Measurements from ENCODE around the gene MAP1LC3B.
A peak's percentile ranks its signal among the peaks of the same experiment; 100 is the strongest.

MAP1LC3B gene

GRCh38 chr16:87414251-87414680 is 22.1 kb downstream of the MAP1LC3B start:
- H3K4me3 ChIP-seq (ENCODE audit: low read depth, low read length), result no peak overlapping the region
- in situ Hi-C loops (cut with HindIII; ENCODE audit: low sequenced_read_pairs), result no loop called here
- TF ChIP-seq, protein P1, sequence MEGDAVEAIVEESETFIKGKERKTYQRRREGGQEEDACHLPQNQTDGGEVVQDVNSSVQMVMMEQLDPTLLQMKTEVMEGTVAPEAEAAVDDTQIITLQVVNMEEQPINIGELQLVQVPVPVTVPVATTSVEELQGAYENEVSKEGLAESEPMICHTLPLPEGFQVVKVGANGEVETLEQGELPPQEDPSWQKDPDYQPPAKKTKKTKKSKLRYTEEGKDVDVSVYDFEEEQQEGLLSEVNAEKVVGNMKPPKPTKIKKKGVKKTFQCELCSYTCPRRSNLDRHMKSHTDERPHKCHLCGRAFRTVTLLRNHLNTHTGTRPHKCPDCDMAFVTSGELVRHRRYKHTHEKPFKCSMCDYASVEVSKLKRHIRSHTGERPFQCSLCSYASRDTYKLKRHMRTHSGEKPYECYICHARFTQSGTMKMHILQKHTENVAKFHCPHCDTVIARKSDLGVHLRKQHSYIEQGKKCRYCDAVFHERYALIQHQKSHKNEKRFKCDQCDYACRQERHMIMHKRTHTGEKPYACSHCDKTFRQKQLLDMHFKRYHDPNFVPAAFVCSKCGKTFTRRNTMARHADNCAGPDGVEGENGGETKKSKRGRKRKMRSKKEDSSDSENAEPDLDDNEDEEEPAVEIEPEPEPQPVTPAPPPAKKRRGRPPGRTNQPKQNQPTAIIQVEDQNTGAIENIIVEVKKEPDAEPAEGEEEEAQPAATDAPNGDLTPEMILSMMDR (IDR thresholded peaks at IDR 0.05; ENCODE audit: low read depth, low read length, missing control alignments), result no peak
- no peak for DNase-seq (ENCODE audit: low read depth)

GRCh38 chr16:87415441-87415840 is 23.3 kb downstream of the MAP1LC3B start:
- H3K4me3 ChIP-seq (ENCODE audit: low read depth, low read length), result no peak overlapping the region
- DNase-seq (ENCODE audit: low read depth), result no peak
- in situ Hi-C loops (cut with HindIII; ENCODE audit: low sequenced_read_pairs), result loop anchor here (5.0 kb wide), 1 partner anchor 62 kb away; no protein-coding TSS in a partner anchor
- TF ChIP-seq, protein P1 (IDR thresholded peaks at IDR 0.05; ENCODE audit: low read depth, low read length, missing control alignments), result no peak

DNA sequence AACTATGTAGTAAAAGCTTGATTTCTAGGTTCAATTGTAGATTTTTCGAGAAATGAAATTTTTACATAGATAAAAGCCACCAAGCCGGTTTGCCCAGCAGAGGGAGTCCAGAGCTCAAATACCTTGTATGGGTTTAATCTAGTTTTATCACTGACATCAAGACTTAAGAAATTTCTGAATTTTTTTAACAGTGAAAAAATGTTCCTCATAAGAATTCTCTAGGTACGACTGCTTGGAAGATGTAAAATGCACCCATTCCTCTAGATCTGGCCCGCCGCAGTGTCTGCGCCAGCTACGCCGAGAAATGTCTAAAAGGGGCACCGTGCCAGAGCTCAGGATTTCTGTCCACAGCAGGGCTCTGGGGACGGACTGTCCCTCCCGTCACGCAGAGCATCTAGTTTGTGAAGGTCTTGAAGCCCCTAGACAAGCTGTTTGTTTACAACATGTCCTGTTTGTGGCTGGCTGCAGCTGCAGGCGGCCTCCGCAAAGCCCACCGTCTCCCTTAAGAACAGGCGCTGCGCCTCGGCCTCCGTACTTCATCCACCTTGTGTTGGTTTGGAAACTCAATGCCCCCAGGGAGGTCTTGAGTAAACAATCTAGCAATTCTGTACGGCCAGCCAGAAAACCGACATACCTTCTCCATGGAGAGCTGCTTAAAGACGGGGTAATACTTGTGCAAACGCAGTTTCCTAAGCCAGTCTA is 24.8 kb downstream of the MAP1LC3B start:
- TF ChIP-seq, protein P1 (IDR thresholded peaks at IDR 0.05; ENCODE audit: low read depth, low read length, missing control alignments), result peak; percentile 77
- H3K4me3 ChIP-seq (ENCODE audit: low read depth, low read length), result no peak overlapping the region
- in situ Hi-C loops (cut with HindIII; ENCODE audit: low sequenced_read_pairs), result loop anchor here (5.0 kb wide), 1 partner anchor 60 kb away; no protein-coding TSS in a partner anchor
- peak; percentile 60 for DNase-seq (ENCODE audit: low read depth)

DNA sequence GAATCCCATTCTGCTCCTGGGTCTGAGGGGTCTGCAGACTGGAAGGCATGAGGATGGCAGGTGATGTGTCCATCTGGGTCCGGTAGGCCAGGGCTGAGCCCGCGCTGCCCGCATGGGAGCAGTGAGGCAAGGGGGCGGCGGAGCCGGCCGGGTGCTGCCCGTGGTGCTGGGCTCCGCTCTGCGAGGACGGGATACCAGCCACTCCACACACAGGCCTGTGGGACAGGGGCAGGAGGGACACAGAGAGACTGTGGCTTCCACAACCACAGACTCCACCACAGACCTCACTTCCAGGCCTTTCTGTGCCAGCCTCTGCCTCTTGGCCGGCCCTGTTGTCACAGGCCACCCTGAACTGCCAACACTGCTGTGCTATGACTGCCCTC is 25.4 kb downstream of the MAP1LC3B start:
- H3K4me3 ChIP-seq (ENCODE audit: low read depth, low read length), result no peak overlapping the region
- in situ Hi-C loops (cut with HindIII; ENCODE audit: low sequenced_read_pairs), result loop anchor here (5.0 kb wide), 1 partner anchor 60 kb away; no protein-coding TSS in a partner anchor
- TF ChIP-seq, protein P1 (IDR thresholded peaks at IDR 0.05; ENCODE audit: low read depth, low read length, missing control alignments), result no peak
- DNase-seq (ENCODE audit: low read depth), result no peak

GRCh38 chr16:87418216-87418615 is 26.1 kb downstream of the MAP1LC3B start:
- DNase-seq (ENCODE audit: low read depth), result no peak
- no peak overlapping the region for H3K4me3 ChIP-seq (ENCODE audit: low read depth, low read length)
- TF ChIP-seq, protein P1 (IDR thresholded peaks at IDR 0.05; ENCODE audit: low read depth, low read length, missing control alignments), result no peak
- in situ Hi-C loops (cut with HindIII; ENCODE audit: low sequenced_read_pairs), result loop anchor here (5.0 kb wide), 1 partner anchor 59 kb away; no protein-coding TSS in a partner anchor

DNA sequence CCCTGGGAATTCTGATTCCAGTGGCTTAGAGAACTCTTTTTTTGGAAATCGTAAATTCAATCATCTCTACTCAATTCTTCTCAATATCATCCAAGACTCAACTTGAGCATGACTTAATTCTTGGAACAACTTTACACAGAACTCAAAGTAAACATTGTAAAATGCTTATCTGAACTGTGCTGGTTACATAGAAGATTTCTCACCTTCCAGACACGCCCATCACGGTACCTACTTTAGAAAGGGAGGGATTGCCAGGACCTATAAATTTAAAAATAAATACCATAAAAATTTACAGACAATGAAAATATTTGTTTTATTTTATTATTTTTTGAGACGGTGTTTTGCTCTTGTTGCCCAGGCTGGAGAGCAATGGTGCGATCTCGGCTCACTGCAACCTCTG is 26.5 kb downstream of the MAP1LC3B start:
- TF ChIP-seq, protein P1 (IDR thresholded peaks at IDR 0.05; ENCODE audit: low read depth, low read length, missing control alignments), result no peak
- no peak for DNase-seq (ENCODE audit: low read depth)
- no peak overlapping the region for H3K4me3 ChIP-seq (ENCODE audit: low read depth, low read length)
- in situ Hi-C loops (cut with HindIII; ENCODE audit: low sequenced_read_pairs), result loop anchor here (5.0 kb wide), 1 partner anchor 59 kb away; no protein-coding TSS in a partner anchor
